ENCODE results near the gene ACLY.

GRCh38 chr17:41871789-41872188 lies 47.0 kb downstream of the ACLY start:
- TF ChIP-seq CTCF (IDR thresholded peaks at IDR 0.05; ENCODE audit: low read length) = no peak
- no peak for TF ChIP-seq EZH2 (IDR thresholded peaks at IDR 0.05; ENCODE audit: borderline replicate concordance, low read length)

Measured in OCI-LY1 (cell line).